K562 (cell line): ENCODE results near the gene MAN2A1. TPM values are rescaled to one million over a fixed set of nuclear protein-coding genes. Genes with fewer than 3 reads are reported as not detected.

Source experiments
- ATAC-seq: fragments of 200-7000 bp; cut with Tn5 transposase; 3 replicates; pipeline ENCODE4 v1.9.1; 2020; ENCODE audit warnings: moderate library complexity
- BruUV-seq: library from RNA; stranded (reverse); fragments of 400-500 nt; replicated peaks from 2 replicates; lab custom pipeline; 2021; lab: Mats Ljungman, UMichigan
- CTCF ChIA-PET: fragments of 300-600 bp; formaldehyde crosslinking; extraction: SDS; loops from one replicate; lab custom pipeline; 2021; ENCODE audit warnings: low intra/inter-chr PET ratio; lab: Yijun Ruan, JAX
- POLR2A ChIA-PET: fragments of 300-600, 350-650 bp; sonication (Branson Sonifier 250); formaldehyde crosslinking; extraction: SDS; loops from one replicate; lab custom pipeline; 2021; ENCODE audit warnings: antibody characterized with exemption, inconsistent platforms; lab: Yijun Ruan, JAX
- DNase-seq, 4 experiments: peaks; one replicate each; pipeline versions ENCODE4 v3.0.0 to v3.0.0-alpha.2; 2011 to 2018; ENCODE audit warnings: low spot score in 3 of 4, mixed read lengths in 3 of 4; ENCODE audit errors: extremely low read depth in 1 of 4
- FAIRE-seq: peaks from 2 replicates; lab custom pipeline; 2011; peaks lifted over from hg19 to GRCh38; lab: Jason Lieb, UNC
- H2AFZ ChIP-seq: 2 replicates; pipeline ENCODE4 v1.6.0; 2011; ENCODE audit warnings: low read depth, low read length, control low read depth, inconsistent platforms
- H3K27ac ChIP-seq: fragments of 200-600 bp; 3 replicates; pipeline ENCODE4 v1.8.0; 2011; ENCODE audit warnings: low read depth, mild to moderate bottlenecking, control low read depth, inconsistent platforms, low read length, moderate library complexity, mixed read lengths; ENCODE audit errors: extremely low read depth
- H3K27me3 ChIP-seq, 2 experiments: fragments of 300-600 bp in 1 of 2; 2 replicates in 1 of 2; 3 replicates in 1 of 2; pipeline versions ENCODE4 v1.6.0 to v1.8.0; 2011; ENCODE audit warnings: inconsistent platforms in 2 of 2, low read length in 2 of 2, mild to moderate bottlenecking in 1 of 2, mixed read lengths in 1 of 2, moderate library complexity in 1 of 2; ENCODE audit not compliant: control insufficient read depth in 2 of 2, insufficient read depth in 2 of 2
- H3K36me3 ChIP-seq: fragments of 300-600 bp; 3 replicates; pipeline ENCODE4 v1.8.0; 2011; ENCODE audit warnings: mild to moderate bottlenecking, low read length, inconsistent platforms; ENCODE audit not compliant: control insufficient read depth, insufficient read depth
- H3K4me1 ChIP-seq, 2 experiments: fragments of 200-600 bp in 1 of 2; replicated peaks in 1 of 2; 2 replicates in 1 of 2; 3 replicates in 1 of 2; pipeline versions ENCODE4 v1.5.1 to v1.8.0; 2011; ENCODE audit warnings: inconsistent platforms in 2 of 2, low read length in 2 of 2, mild to moderate bottlenecking in 1 of 2, mixed read lengths in 1 of 2, moderate library complexity in 1 of 2; ENCODE audit not compliant: control insufficient read depth in 2 of 2, insufficient read depth in 2 of 2
- H3K4me2 ChIP-seq: 2 replicates; pipeline ENCODE4 v1.6.1; 2011; ENCODE audit warnings: low read length, control low read depth, inconsistent platforms, mixed read lengths; ENCODE audit not compliant: insufficient read depth
- H3K4me3 ChIP-seq: fragments of 200-600 bp; sonication (generic), shearing (Covaris generic); 2 replicates; pipeline ENCODE4 v1.5.1; 2016; ENCODE audit warnings: control low read depth, inconsistent platforms
- H3K79me2 ChIP-seq: fragments of 200-600 bp; 3 replicates; pipeline ENCODE4 v1.8.0; 2011; ENCODE audit warnings: low read length, inconsistent platforms; ENCODE audit not compliant: control insufficient read depth, insufficient read depth
- H3K9ac ChIP-seq, 2 experiments: 2 replicates each; pipeline versions ENCODE4 v1.6.0 to v1.6.1; 2011; ENCODE audit warnings: low read depth in 2 of 2, low read length in 2 of 2, control low read depth in 1 of 2, inconsistent platforms in 1 of 2, mild to moderate bottlenecking in 1 of 2, mixed read lengths in 1 of 2; ENCODE audit not compliant: insufficient read depth in 1 of 2
- H3K9me1 ChIP-seq: one replicate; pipeline ENCODE4 v1.6.0; 2011; ENCODE audit warnings: inconsistent platforms, mild to moderate bottlenecking, low read length, moderate library complexity; ENCODE audit not compliant: control insufficient read depth, insufficient read depth
- H3K9me3 ChIP-seq: replicated peaks from 2 replicates; pipeline ENCODE4 v1.5.1; 2011; ENCODE audit warnings: low read depth, low read length, inconsistent platforms; ENCODE audit not compliant: control insufficient read depth, insufficient read depth
- H4K20me1 ChIP-seq: replicated peaks from 2 replicates; pipeline ENCODE4 v1.6.1; 2011; ENCODE audit warnings: low read length, inconsistent platforms, mixed read lengths; ENCODE audit not compliant: control insufficient read depth, insufficient read depth
- HDAC2 ChIP-seq: fragments of 450-650 bp; IDR thresholded peaks from 2 replicates; pipeline ENCODE4 v1.6.1; 2016; ENCODE audit warnings: mild to moderate bottlenecking
- MCM3 ChIP-seq: fragments of 450-650 bp; IDR thresholded peaks from 2 replicates; pipeline ENCODE4 v1.6.1; 2016
- SMAD3 ChIP-seq: fragments of 450-650 bp; formaldehyde crosslinking; conservative IDR thresholded peaks from 2 replicates; pipeline ENCODE4 v1.4.0; 2020; ENCODE audit warnings: mild to moderate bottlenecking
- STAT5B ChIP-seq: fragments of 250-450 bp; sonication (Bioruptor Pico); IDR thresholded peaks from 2 replicates; pipeline ENCODE4 v1.8.0; 2021; ENCODE audit warnings: mild to moderate bottlenecking, inconsistent platforms
- TBP ChIP-seq: optimal IDR thresholded peaks from 2 replicates; pipeline ENCODE3; 2011; ENCODE audit warnings: low read depth, low read length, improper control_type of control experiment
- ZNF140 ChIP-seq: fragments of 250-450 bp; sonication (Bioruptor Pico); IDR thresholded peaks from 2 replicates; pipeline ENCODE4 v1.8.0; 2021; ENCODE audit warnings: moderate library complexity, mild to moderate bottlenecking, inconsistent platforms
- ZNF707 ChIP-seq: fragments of 250-450 bp; sonication (Bioruptor Pico); conservative IDR thresholded peaks from 2 replicates; pipeline ENCODE4 v1.8.0; 2022; ENCODE audit warnings: inconsistent platforms, mild to moderate bottlenecking, moderate library complexity
- ZNF830 ChIP-seq: fragments of 250-450 bp; sonication (Bioruptor Pico); IDR thresholded peaks from 2 replicates; pipeline ENCODE4 v1.5.0; 2021; ENCODE audit warnings: mild to moderate bottlenecking
- WGBS: fragments of 100-300 bp; shearing (Covaris generic); methylation state at CpG from one replicate; pipeline ENCODE4 v1.1.6; 2016; ENCODE audit warnings: low coverage, mixed read lengths; ENCODE audit not compliant: insufficient coverage; ENCODE audit errors: missing lambda C conversion rate; 5-methylcytosine and 5-hydroxymethylcytosine counted together
- in situ Hi-C: fragments of 300-500 bp; cut with MboI; formaldehyde crosslinking; loops from 4 replicates; pipeline ENCODE4 v1.15.0; 2018; ENCODE audit warnings: inconsistent platforms, mixed read lengths
- intact Hi-C: fragments of 100-400 bp; cut with micrococcal nuclease; formaldehyde crosslinking; loops from 2 replicates; pipeline ENCODE4 v1.14.2; 2022
- polyA plus RNA-seq, 8 experiments: library from polyadenylated mRNA; depleted of rRNA in 4 of 8; stranded (reverse) in 5 of 8; unstranded in 3 of 8; fragments of >200 nt; fragmentation: Nextera tagmentation in 2 of 8; fragmentation: Illumina TruSeq in 1 of 8; extraction: Ambion mirVana in 2 of 8; extraction: Trizol in 1 of 8; gene quantifications; 2 replicates each; pipeline versions ENCODE4 v1.2.1 to v1.2.3, GENCODE V29; 2011 to 2014; ENCODE audit warnings: inconsistent platforms in 1 of 8, missing spikeins in 1 of 8
- total RNA-seq, 7 experiments: library from RNA; depleted of rRNA in 6 of 7; stranded (reverse); fragments of >200 nt in 6 of 7; fragmentation: Illumina TruSeq in 2 of 7; extraction: Trizol in 2 of 7; gene quantifications; 2 replicates each; pipeline versions ENCODE4 v1.2.1 to v1.2.3, GENCODE V29; 2011 to 2021; ENCODE audit warnings: low replicate concordance in 1 of 7
- TF ChIP-seq, protein P1 (sequence below): fragments of 250-450 bp; sonication (Bioruptor Pico); IDR thresholded peaks from 2 replicates; pipeline ENCODE4 v1.5.1; 2021; ENCODE audit warnings: mild to moderate bottlenecking
- TF ChIP-seq, protein P2 (sequence below): fragments of 250-450 bp; sonication (Bioruptor Pico); IDR thresholded peaks from 2 replicates; pipeline ENCODE4 v1.5.0; 2020; ENCODE audit warnings: mild to moderate bottlenecking

The MAN2A1 gene
- total and polyA plus RNA-seq, 9 of the 15 experiments (the other 6 are each of a cell fraction or from before 2014, with no cell fraction given) = 5.2 to 32.0 (median 19.8) TPM

DNA sequence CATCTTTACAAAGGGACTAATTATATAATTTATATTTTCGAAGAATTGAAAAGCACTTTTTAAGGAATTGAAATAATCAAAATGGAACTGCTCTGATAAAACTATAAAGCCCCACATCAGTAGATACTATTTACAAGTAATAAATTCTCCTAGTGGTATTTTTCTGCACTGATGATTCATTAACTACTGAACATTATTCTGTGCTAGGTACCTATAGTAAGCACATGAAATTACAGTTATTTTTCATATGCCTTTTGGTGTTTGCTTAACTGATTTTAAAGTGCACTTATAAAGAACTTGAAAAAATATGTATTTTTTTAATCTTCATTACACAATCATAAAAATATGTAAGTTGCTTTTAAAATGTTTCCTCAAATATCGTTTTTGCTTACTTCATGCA lies 123.0 kb downstream of the MAN2A1 start:
- Histone ChIP-seq H3K9me1 (no peaks in the 10 kb centered on the region), H3K27ac (no peak overlapping the region), H3K9ac (no peak overlapping the region), H2AFZ (no peak overlapping the region), H3K79me2 (no peaks in the 10 kb centered on the region), H3K4me1 (no peaks in the 10 kb centered on the region), H3K9me3 (no peaks in the 10 kb centered on the region), H3K36me3 (peaks cover 11% of the 10 kb centered on the region; the same call in 2 of the 3 replicates), H4K20me1 (no peaks in the 10 kb centered on the region), H3K27me3 (no peaks in the 10 kb centered on the region), H3K4me2 (no peak overlapping the region), H3K4me3 (no peak overlapping the region)
- TF ChIP-seq TBP (no peak), ZNF140 (CRISPR knock-in tag) (no peak), ZNF707 (CRISPR knock-in tag) (no peak), HDAC2 (no peak), ZNF830 (CRISPR knock-in tag) (no peak), SMAD3 (CRISPR knock-in tag) (no peak), STAT5B (CRISPR knock-in tag) (no peak), MCM3 (no peak)
- TF ChIP-seq, protein P1, sequence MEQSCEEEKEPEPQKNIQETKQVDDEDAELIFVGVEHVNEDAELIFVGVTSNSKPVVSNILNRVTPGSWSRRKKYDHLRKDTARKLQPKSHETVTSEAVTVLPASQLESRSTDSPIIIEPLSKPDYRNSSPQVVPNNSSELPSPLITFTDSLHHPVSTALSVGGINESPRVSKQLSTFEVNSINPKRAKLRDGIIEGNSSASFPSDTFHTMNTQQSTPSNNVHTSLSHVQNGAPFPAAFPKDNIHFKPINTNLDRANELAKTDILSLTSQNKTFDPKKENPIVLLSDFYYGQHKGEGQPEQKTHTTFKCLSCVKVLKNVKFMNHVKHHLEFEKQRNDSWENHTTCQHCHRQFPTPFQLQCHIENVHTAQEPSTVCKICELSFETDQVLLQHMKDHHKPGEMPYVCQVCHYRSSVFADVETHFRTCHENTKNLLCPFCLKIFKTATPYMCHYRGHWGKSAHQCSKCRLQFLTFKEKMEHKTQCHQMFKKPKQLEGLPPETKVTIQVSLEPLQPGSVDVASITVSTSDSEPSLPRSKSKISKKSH (CRISPR knock-in tag) = no peak
- TF ChIP-seq, protein P2, sequence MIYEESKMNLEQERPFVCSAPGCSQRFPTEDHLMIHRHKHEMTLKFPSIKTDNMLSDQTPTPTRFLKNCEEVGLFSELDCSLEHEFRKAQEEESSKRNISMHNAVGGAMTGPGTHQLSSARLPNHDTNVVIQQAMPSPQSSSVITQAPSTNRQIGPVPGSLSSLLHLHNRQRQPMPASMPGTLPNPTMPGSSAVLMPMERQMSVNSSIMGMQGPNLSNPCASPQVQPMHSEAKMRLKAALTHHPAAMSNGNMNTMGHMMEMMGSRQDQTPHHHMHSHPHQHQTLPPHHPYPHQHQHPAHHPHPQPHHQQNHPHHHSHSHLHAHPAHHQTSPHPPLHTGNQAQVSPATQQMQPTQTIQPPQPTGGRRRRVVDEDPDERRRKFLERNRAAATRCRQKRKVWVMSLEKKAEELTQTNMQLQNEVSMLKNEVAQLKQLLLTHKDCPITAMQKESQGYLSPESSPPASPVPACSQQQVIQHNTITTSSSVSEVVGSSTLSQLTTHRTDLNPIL (CRISPR knock-in tag) = no peak
- no peak for ATAC-seq
- no peak for FAIRE-seq
- no TSS peak for BruUV-seq
- POLR2A ChIA-PET = no interaction called here
- in situ Hi-C loops = no loop called here
- DNase-seq = no peak
- CTCF ChIA-PET = no interaction called here
- intact Hi-C loops = no loop called here
- WGBS = 79% methylated on average over 2 of the region's 2 CpGs
